Lower leg skin (tissue), 3 donors: ENCODE results near the gene METAP1.

Experiments
- POLR2A ChIP-seq, 2 donors: fragments of 450-650 bp; IDR thresholded peaks; one replicate each; pipeline ENCODE4 v1.6.1; 2016 to 2017; ENCODE audit warnings: antibody characterized with exemption in 2 of 2, mild to moderate bottlenecking in 1 of 2, moderate library complexity in 1 of 2
- TF ChIP-seq, protein P1 (sequence below), 3 donors: fragments of 450-650 bp; IDR thresholded peaks; one replicate each; pipeline ENCODE4 v1.5.1; 2016; ENCODE audit warnings: antibody characterized with exemption in 3 of 3, mild to moderate bottlenecking in 3 of 3, moderate library complexity in 2 of 3

DNA sequence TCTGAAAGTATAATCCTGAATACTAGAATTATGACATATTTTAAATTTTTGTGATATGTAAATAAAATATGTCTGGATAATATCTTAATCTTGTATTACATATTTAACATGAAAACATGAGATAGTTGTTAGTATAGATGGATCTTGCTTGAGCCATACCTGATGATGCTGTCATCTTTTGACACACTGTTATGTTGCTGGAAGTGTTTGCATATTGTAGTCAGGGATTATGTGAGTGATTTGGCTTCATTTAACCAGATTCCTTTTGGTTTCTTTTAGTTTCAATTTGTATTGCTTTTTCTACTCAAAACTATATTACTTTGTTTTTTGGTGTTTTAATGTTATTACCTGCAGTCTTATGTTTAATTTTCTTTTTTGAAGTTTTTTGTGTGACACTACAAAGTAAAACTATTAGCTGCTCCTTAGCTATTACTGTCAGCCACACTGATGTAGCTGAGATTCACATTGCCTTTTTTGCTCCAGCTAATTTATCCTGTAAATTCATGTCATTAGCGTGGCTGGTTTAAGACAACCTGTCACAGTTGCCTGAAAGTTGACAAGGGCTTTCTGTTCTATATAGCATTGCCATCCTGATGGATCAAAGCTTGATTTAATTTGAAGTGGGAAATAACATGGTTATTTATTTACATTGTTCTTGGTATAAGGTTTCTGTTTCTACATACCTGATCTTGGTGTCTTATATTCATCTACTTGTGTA, 33.7 kb downstream of the METAP1 start:
- TF ChIP-seq, protein P1, sequence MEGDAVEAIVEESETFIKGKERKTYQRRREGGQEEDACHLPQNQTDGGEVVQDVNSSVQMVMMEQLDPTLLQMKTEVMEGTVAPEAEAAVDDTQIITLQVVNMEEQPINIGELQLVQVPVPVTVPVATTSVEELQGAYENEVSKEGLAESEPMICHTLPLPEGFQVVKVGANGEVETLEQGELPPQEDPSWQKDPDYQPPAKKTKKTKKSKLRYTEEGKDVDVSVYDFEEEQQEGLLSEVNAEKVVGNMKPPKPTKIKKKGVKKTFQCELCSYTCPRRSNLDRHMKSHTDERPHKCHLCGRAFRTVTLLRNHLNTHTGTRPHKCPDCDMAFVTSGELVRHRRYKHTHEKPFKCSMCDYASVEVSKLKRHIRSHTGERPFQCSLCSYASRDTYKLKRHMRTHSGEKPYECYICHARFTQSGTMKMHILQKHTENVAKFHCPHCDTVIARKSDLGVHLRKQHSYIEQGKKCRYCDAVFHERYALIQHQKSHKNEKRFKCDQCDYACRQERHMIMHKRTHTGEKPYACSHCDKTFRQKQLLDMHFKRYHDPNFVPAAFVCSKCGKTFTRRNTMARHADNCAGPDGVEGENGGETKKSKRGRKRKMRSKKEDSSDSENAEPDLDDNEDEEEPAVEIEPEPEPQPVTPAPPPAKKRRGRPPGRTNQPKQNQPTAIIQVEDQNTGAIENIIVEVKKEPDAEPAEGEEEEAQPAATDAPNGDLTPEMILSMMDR (IDR thresholded peaks at IDR 0.05), result no peak
- no peak for TF ChIP-seq POLR2A (IDR thresholded peaks at IDR 0.05)
